ENCODE data around the gene CCDC66.

- TF ChIP-seq ZNF324 (CRISPR knock-in tag; IDR thresholded peaks at IDR 0.05): no peak
- no peak for TF ChIP-seq RNF2 (IDR thresholded peaks at IDR 0.05)
- TF ChIP-seq ZBTB33 (CRISPR knock-in tag; IDR thresholded peaks at IDR 0.05): no peak
Observed at GRCh38 chr3:56645407-56645806, 88.4 kb downstream of the CCDC66 start.

Data from K562 (cell line).